Measurements from ENCODE around the gene TENM3.

Gene TENM3

GRCh38 chr4:182420189-182420588 lies 177.0 kb downstream of the TENM3 start:
- no peak for TF ChIP-seq GATA3 (IDR thresholded peaks at IDR 0.05; ENCODE audit: low read depth, low read length)
- no peak for TF ChIP-seq GATA2 (IDR thresholded peaks at IDR 0.05; ENCODE audit: low read depth, low read length)

- TF ChIP-seq GATA2 (IDR thresholded peaks at IDR 0.05; ENCODE audit: low read depth, low read length) (no peak), GATA3 (IDR thresholded peaks at IDR 0.05; ENCODE audit: low read depth, low read length) (no peak)
Measured at GRCh38 chr4:182421753-182422152, 178.6 kb downstream of the TENM3 start.

GRCh38 chr4:182425302-182425701 lies 182.1 kb downstream of the TENM3 start:
- TF ChIP-seq GATA3 (IDR thresholded peaks at IDR 0.05; ENCODE audit: low read depth, low read length), result peak; percentile 60
- no peak for TF ChIP-seq GATA2 (IDR thresholded peaks at IDR 0.05; ENCODE audit: low read depth, low read length)

- TF ChIP-seq GATA2 (IDR thresholded peaks at IDR 0.05; ENCODE audit: low read depth, low read length) (no peak), GATA3 (IDR thresholded peaks at IDR 0.05; ENCODE audit: low read depth, low read length) (no peak)
Measured at GRCh38 chr4:182426901-182427300, 183.7 kb downstream of the TENM3 start.

GRCh38 chr4:182427554-182427953 lies 184.4 kb downstream of the TENM3 start:
- TF ChIP-seq GATA3 (IDR thresholded peaks at IDR 0.05; ENCODE audit: low read depth, low read length), result no peak
- no peak for TF ChIP-seq GATA2 (IDR thresholded peaks at IDR 0.05; ENCODE audit: low read depth, low read length)

GRCh38 chr4:182429896-182430295 lies 186.7 kb downstream of the TENM3 start:
- TF ChIP-seq GATA2 (IDR thresholded peaks at IDR 0.05; ENCODE audit: low read depth, low read length) (no peak), GATA3 (IDR thresholded peaks at IDR 0.05; ENCODE audit: low read depth, low read length) (no peak)

GRCh38 chr4:182432819-182433218 lies 189.6 kb downstream of the TENM3 start:
- TF ChIP-seq GATA2 (IDR thresholded peaks at IDR 0.05; ENCODE audit: low read depth, low read length) (no peak), GATA3 (IDR thresholded peaks at IDR 0.05; ENCODE audit: low read depth, low read length) (no peak)

- no peak for TF ChIP-seq GATA3 (IDR thresholded peaks at IDR 0.05; ENCODE audit: low read depth, low read length)
- no peak for TF ChIP-seq GATA2 (IDR thresholded peaks at IDR 0.05; ENCODE audit: low read depth, low read length)
Measured at GRCh38 chr4:182434720-182435119, 191.5 kb downstream of the TENM3 start.

- TF ChIP-seq GATA2 (IDR thresholded peaks at IDR 0.05; ENCODE audit: low read depth, low read length) (no peak), GATA3 (IDR thresholded peaks at IDR 0.05; ENCODE audit: low read depth, low read length) (no peak)
Measured at GRCh38 chr4:182435401-182435800, 192.2 kb downstream of the TENM3 start.

GRCh38 chr4:182443070-182443469 lies 199.9 kb downstream of the TENM3 start:
- no peak for TF ChIP-seq GATA2 (IDR thresholded peaks at IDR 0.05; ENCODE audit: low read depth, low read length)
- TF ChIP-seq GATA3 (IDR thresholded peaks at IDR 0.05; ENCODE audit: low read depth, low read length), result no peak

- TF ChIP-seq GATA2 (IDR thresholded peaks at IDR 0.05; ENCODE audit: low read depth, low read length) (no peak), GATA3 (IDR thresholded peaks at IDR 0.05; ENCODE audit: low read depth, low read length) (no peak)
Measured at GRCh38 chr4:182447767-182448280, 204.6 kb downstream of the TENM3 start.

- TF ChIP-seq GATA2 (IDR thresholded peaks at IDR 0.05; ENCODE audit: low read depth, low read length) (no peak), GATA3 (IDR thresholded peaks at IDR 0.05; ENCODE audit: low read depth, low read length) (no peak)
Measured at GRCh38 chr4:182448281-182449151, 205.3 kb downstream of the TENM3 start.

GRCh38 chr4:182449186-182449929 lies 206.2 kb downstream of the TENM3 start:
- no peak for TF ChIP-seq GATA2 (IDR thresholded peaks at IDR 0.05; ENCODE audit: low read depth, low read length)
- TF ChIP-seq GATA3 (IDR thresholded peaks at IDR 0.05; ENCODE audit: low read depth, low read length), result no peak

GRCh38 chr4:182449930-182450439 lies 206.8 kb downstream of the TENM3 start:
- TF ChIP-seq GATA2 (IDR thresholded peaks at IDR 0.05; ENCODE audit: low read depth, low read length) (no peak), GATA3 (IDR thresholded peaks at IDR 0.05; ENCODE audit: low read depth, low read length) (no peak)

All from SH-SY5Y (cell line).